Duodenal mucosa (tissue), 2 donors: Measurements from ENCODE around the gene LDLRAP1.

Source experiments
- H3K27ac ChIP-seq: one replicate; pipeline ENCODE4 v1.7.0; 2013; ENCODE audit warnings: low read depth, low read length
- H3K27me3 ChIP-seq, 2 donors: one replicate each; pipeline ENCODE4 v1.7.0; 2013; ENCODE audit warnings: low read length in 2 of 2, control low read depth in 1 of 2; ENCODE audit not compliant: insufficient read depth in 2 of 2, control insufficient read depth in 1 of 2
- H3K36me3 ChIP-seq, 2 donors: one replicate each; pipeline ENCODE4 v1.7.0; 2013; ENCODE audit warnings: low read length in 2 of 2, control low read depth in 1 of 2; ENCODE audit not compliant: insufficient read depth in 2 of 2, control insufficient read depth in 1 of 2
- H3K4me1 ChIP-seq, 2 donors: one replicate each; pipeline ENCODE4 v1.7.0; 2013; ENCODE audit warnings: low read length in 2 of 2, control low read depth in 1 of 2; ENCODE audit not compliant: insufficient read depth in 2 of 2, control insufficient read depth in 1 of 2
- H3K4me3 ChIP-seq, 2 donors: one replicate each; pipeline ENCODE4 v1.7.0; 2013; ENCODE audit warnings: low read length in 2 of 2, low read depth in 1 of 2
- H3K9ac ChIP-seq, 2 donors: one replicate each; pipeline ENCODE4 v1.7.0; 2013; ENCODE audit warnings: low read length in 2 of 2, low read depth in 1 of 2
- H3K9me3 ChIP-seq, 2 donors: one replicate each; pipeline ENCODE4 v1.7.0; 2013; ENCODE audit warnings: low read length in 2 of 2, control low read depth in 1 of 2; ENCODE audit not compliant: control insufficient read depth in 1 of 2

Gene LDLRAP1

DNA sequence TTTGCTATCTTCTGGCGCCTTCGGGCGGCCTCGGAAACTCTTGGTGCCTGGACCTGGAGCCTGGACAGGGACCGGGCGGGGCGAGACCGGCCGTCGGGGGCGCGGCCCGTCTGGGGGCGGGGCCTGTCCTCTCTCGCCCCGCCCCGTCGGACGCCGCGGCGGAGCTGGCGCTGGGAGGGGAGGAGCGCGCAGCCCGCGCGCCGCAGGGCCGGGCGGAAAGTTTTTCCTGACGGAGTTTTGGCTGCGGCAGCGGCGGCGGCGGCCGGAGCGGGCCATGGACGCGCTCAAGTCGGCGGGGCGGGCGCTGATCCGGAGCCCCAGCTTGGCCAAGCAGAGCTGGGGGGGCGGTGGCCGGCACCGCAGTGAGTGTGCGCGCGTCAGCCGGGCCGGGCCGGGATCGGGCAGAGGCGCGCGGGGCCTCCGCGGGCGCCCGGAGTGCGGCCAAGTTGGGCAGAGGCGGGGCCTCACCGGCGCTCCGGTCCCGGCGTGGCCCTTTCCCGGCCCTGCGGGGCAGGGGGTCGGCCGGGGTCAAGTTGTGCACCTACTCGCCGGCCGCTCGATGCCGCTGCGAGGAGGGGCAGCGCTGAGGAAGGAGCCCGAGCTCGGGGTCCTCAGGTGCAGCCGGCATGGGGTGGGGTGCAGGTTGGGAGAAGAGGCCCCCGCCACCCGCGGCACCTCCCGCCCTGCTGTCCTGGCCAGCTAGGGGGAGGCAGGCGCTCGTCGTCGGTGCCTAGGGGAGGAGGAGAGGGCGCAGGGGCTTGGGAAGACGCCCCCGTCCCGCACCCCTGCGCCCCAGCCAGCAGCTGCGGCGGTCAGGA lies at the start of gene LDLRAP1:
Gene LDLRAP1, plus strand, starts transcription at position 182 of the 818 bp plus-strand sequence. Its CDS starts 93 bp downstream, at position 275.
- Histone ChIP-seq H3K27ac (no peak within 1 kb of the TSS), H3K4me3 (peak within 1 kb of the TSS; percentile 71 to 81), H3K9me3 (no peaks in the 10 kb centered on the region), H3K9ac (peak within 1 kb of the TSS; percentile 77 to 82), H3K36me3 (no peaks in the 10 kb centered on the region), H3K4me1 (peaks cover 26 to 28% of the 10 kb centered on the region in 2 donors), H3K27me3 (no peaks in the 10 kb centered on the region)

DNA sequence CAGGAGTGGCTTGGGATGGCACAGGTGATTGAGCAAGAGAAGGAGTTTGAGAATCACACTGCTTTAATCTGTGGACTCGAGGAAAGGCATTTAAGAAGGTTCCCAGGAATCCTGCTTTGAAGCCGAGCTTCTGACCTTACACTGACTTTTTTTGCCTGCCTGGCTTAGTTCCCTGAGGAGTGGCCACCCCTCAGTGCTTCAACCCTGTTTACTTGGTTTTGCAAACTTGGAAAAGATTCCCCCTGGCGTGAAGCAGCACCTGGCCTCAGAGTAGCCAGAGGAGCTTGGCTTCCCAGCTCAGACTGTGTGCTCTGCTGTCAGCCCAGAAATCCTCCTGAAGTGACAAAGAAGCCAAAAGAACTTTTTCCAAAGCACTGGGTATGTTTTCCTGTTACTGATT lies 48.5 kb upstream of the LDLRAP1 start:
- H3K27ac ChIP-seq = no peak overlapping the region
- H3K4me3 ChIP-seq = no peak overlapping the region
- H3K9me3 ChIP-seq = no peaks in the 10 kb centered on the region
- no peak overlapping the region for H3K9ac ChIP-seq
- H3K4me1 ChIP-seq = no peaks in the 10 kb centered on the region
- H3K36me3 ChIP-seq = peaks cover 44 to 64% of the 10 kb centered on the region in 2 donors
- H3K27me3 ChIP-seq = no peaks in the 10 kb centered on the region

DNA sequence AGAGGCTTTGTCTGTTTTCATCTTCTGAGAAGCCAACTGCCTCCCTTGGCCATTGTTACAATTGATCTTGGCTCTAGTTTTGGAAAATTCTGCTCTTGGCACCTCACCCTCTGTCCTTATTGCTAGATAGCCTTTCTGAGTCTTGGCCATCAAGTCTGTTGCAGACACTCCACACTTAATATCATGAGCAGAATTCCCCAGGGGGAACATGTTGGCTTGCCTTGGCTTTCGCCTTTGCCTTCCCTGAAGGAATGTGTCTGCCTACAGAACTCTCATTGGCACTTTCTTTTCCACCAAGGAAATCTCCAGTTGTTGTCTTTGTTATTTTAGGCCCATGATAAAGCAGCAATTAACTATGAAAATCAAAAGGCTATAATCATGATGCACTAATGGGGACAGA lies 42.7 kb upstream of the LDLRAP1 start:
- no peak overlapping the region for H3K4me3 ChIP-seq
- H3K9ac ChIP-seq = no peak overlapping the region
- peaks cover 10 to 25% of the 10 kb centered on the region in 2 donors for H3K36me3 ChIP-seq
- no peaks in the 10 kb centered on the region for H3K9me3 ChIP-seq
- peaks cover 0 to 6% of the 10 kb centered on the region in 2 donors for H3K4me1 ChIP-seq
- no peaks in the 10 kb centered on the region for H3K27me3 ChIP-seq
- no peak overlapping the region for H3K27ac ChIP-seq

DNA sequence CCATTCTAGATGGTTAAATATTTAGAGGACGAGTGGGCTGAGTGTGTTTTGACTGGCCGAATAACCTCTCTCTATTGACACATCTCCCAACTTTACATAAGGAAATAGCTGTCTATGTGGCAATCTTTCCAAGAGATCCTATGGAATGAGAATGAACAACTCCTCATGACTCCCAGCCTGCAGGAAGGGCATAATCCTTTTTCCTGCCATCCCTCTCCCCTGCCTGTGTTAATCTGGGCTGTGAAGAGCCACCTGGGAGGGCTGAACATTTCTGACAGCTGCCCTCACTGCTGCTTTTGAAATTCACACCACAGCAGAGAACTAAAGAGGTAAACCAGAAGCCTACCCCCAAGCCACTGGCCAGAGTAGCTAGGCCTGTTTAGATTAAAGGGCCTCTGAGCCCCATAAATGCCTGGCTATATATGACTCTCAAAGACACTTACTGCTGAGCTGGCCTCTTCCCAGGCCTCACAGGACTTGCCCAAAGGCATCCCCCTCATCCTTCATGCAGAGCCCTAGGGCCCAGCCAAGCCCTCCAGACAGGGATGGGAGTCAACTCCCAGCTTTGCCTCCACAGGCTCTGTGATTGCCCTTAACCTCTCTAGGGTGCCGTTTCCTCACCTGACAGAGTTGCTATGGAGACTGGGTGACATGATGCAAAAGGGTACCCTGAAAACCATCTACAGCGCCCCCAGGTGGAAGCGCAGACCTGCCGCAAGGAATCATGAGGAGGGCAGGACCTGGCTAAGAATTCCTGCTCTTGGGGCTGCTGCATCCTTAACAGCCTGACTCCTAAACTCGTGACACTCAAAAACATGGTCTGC lies 42.0 kb upstream of the LDLRAP1 start:
- H3K27me3 ChIP-seq = no peaks in the 10 kb centered on the region
- peaks cover 0 to 13% of the 10 kb centered on the region in 2 donors for H3K4me1 ChIP-seq
- H3K27ac ChIP-seq = no peak overlapping the region

DNA sequence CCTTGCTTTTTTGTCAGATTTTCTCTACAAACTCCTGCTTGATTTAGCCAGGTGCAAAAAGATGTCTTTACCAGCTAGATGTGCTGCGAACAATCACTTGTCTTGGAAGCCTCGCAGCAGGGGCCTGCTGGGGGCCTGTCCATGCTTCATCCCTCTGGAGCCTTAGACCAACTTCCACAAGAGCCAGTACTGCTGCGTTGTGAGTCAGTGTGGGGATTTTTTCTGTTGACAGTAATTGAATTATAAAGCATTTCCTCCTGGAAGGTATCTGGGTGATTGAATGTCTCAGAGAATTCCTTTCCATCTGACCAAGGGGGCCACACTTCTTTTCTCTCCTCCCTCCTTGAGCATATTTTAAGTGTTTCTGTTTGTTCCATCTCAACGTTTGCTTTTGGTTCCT lies 40.4 kb upstream of the LDLRAP1 start:
- Histone ChIP-seq H3K36me3 (peaks cover 2 to 11% of the 10 kb centered on the region in 2 donors), H3K27me3 (no peaks in the 10 kb centered on the region), H3K4me3 (no peak overlapping the region), H3K9me3 (no peaks in the 10 kb centered on the region), H3K4me1 (peaks cover 0 to 13% of the 10 kb centered on the region in 2 donors), H3K27ac (no peak overlapping the region), H3K9ac (no peak overlapping the region)

More for the DNA sequence above, 42.0 kb upstream of the LDLRAP1 start:
- no peaks in the 10 kb centered on the region for H3K9me3 ChIP-seq
- peaks cover 10 to 24% of the 10 kb centered on the region in 2 donors for H3K36me3 ChIP-seq
- no peak overlapping the region for H3K4me3 ChIP-seq
- no peak overlapping the region for H3K9ac ChIP-seq

- Histone ChIP-seq H3K9me3 (no peaks in the 10 kb centered on the region), H3K36me3 (peaks cover 0 to 5% of the 10 kb centered on the region in 2 donors), H3K4me3 (no peak overlapping the region), H3K4me1 (peaks cover 0 to 13% of the 10 kb centered on the region in 2 donors), H3K27me3 (no peaks in the 10 kb centered on the region), H3K9ac (no peak overlapping the region), H3K27ac (no peak overlapping the region)
These were observed 39.6 kb upstream of the LDLRAP1 start for GRCh38 chr1:25503551-25504426.

DNA sequence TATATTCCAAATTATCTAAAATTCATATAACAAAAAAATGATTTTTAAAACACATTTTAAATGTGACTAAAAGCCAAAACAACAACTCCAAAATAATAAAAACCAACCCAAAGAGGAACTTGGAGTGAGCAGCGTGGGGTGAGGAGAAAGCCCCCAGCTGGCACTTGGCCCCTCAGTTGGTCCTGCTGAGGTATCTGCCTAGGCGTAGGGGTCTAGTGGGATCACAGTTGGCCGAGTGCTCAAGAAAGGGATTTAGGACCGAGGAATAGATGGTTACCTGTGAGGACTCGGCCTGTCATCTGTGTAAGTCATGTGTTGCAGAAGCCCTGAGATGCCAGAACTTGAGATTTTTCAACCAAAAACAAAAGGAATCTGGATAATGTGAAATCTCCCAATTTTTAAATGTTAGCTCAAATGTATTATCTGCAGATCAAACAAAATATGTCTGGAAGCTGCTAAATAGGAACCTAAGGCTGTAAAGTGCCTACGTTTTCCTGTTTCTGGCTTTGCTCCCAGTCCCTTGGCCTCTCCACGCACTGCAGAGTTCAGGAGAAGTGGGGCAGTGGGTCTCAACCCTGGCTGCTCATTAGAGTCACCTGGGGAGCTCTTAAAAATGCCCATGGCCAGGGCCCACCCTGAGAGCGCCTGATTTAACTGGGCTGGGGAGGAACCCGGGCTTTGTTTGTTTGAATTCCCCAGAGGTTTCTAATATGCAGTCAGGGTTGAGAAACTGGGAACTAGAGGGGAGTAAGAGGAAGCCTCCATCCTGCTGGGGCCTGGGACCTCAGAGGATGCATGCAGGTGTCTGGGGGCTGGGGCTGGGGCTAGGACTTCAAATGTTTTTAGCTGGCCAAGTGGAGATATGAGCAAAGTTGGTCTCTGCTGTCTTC lies 38.5 kb upstream of the LDLRAP1 start:
- H3K9ac ChIP-seq = no peak overlapping the region
- no peaks in the 10 kb centered on the region for H3K9me3 ChIP-seq
- no peaks in the 10 kb centered on the region for H3K36me3 ChIP-seq
- peaks cover 0 to 13% of the 10 kb centered on the region in 2 donors for H3K4me1 ChIP-seq
- no peaks in the 10 kb centered on the region for H3K27me3 ChIP-seq
- H3K27ac ChIP-seq = no peak overlapping the region
- no peak overlapping the region for H3K4me3 ChIP-seq

- Histone ChIP-seq H3K4me3 (no peak overlapping the region), H3K4me1 (peaks cover 0 to 9% of the 10 kb centered on the region in 2 donors), H3K27ac (no peak overlapping the region), H3K36me3 (no peaks in the 10 kb centered on the region), H3K9ac (no peak overlapping the region), H3K27me3 (no peaks in the 10 kb centered on the region), H3K9me3 (no peaks in the 10 kb centered on the region)
These were observed 37.6 kb upstream of the LDLRAP1 start for GRCh38 chr1:25505656-25506385.
